IPS DF 19.7 (cell line): ENCODE results near the gene CD180.

Source experiments
- DNase-seq: peaks from one replicate; pipeline ENCODE4 v3.0.0-alpha.2; 2013; ENCODE audit warnings: low read depth, low spot score

CD180 gene

GRCh38 chr5:67211926-67212325 is 15.3 kb upstream of the CD180 start:
- no peak for DNase-seq

- DNase-seq = peak; percentile 73
Observed at GRCh38 chr5:67209141-67209771, 12.7 kb upstream of the CD180 start.

GRCh38 chr5:67208403-67208802 is 11.8 kb upstream of the CD180 start:
- DNase-seq = no peak

- no peak for DNase-seq
Observed at GRCh38 chr5:67206929-67207328, 10.3 kb upstream of the CD180 start.

- no peak for DNase-seq
Observed at GRCh38 chr5:67206461-67206860, 9.9 kb upstream of the CD180 start.

GRCh38 chr5:67205981-67206380 is 9.4 kb upstream of the CD180 start:
- DNase-seq = no peak

GRCh38 chr5:67204821-67205220 is 8.2 kb upstream of the CD180 start:
- DNase-seq = no peak

- no peak for DNase-seq
Observed at GRCh38 chr5:67203701-67204074, 7.1 kb upstream of the CD180 start.

GRCh38 chr5:67202828-67203227 is 6.2 kb upstream of the CD180 start:
- DNase-seq = no peak

- DNase-seq = no peak
Observed at GRCh38 chr5:67201897-67202549, 5.4 kb upstream of the CD180 start.

- no peak for DNase-seq
Observed at GRCh38 chr5:67200809-67201562, 4.4 kb upstream of the CD180 start.

GRCh38 chr5:67199859-67200258 is 3.3 kb upstream of the CD180 start:
- no peak for DNase-seq

GRCh38 chr5:67198917-67199316 is 2.3 kb upstream of the CD180 start:
- no peak for DNase-seq

- DNase-seq = no peak
Observed at GRCh38 chr5:67197536-67197935, 937 bp upstream of the CD180 start.

- no peak for DNase-seq
Observed at GRCh38 chr5:67195406-67196275, 958 bp downstream of the CD180 start.

GRCh38 chr5:67194166-67194565 is 2.4 kb downstream of the CD180 start:
- DNase-seq = no peak

- DNase-seq = no peak
Observed at GRCh38 chr5:67193439-67193807, 3.2 kb downstream of the CD180 start.

- DNase-seq = no peak
Observed at GRCh38 chr5:67192719-67193438, 3.7 kb downstream of the CD180 start.

GRCh38 chr5:67190861-67191260 is 5.7 kb downstream of the CD180 start:
- no peak for DNase-seq

- DNase-seq = no peak
Observed at GRCh38 chr5:67190410-67190809, 6.2 kb downstream of the CD180 start.

- DNase-seq = no peak
Observed at GRCh38 chr5:67189931-67190330, 6.7 kb downstream of the CD180 start.

- no peak for DNase-seq
Observed at GRCh38 chr5:67189079-67189354, 7.6 kb downstream of the CD180 start.
